SU-DHL-6 (cell line): ENCODE results near the gene CD244.

Experiments
- H2AFZ ChIP-seq: fragments of 200-600 bp; sonication (generic); 2 replicates; pipeline ENCODE4 v1.6.1; 2014; ENCODE audit warnings: low read depth, mild to moderate bottlenecking, moderate library complexity, mixed read lengths, antibody characterized with exemption, low read length; ENCODE audit not compliant: severe bottlenecking
- H3F3A ChIP-seq: fragments of 200-600 bp; shearing (Covaris generic); 2 replicates; pipeline ENCODE4 v1.6.0; 2016; ENCODE audit warnings: antibody characterized with exemption, mild to moderate bottlenecking; ENCODE audit not compliant: insufficient read depth
- H3K27ac ChIP-seq: fragments of 200-600 bp; sonication (generic); 2 replicates; pipeline ENCODE4 v1.5.1; 2016; ENCODE audit warnings: low read depth, mild to moderate bottlenecking, low read length, moderate library complexity, mixed read lengths
- H3K27me3 ChIP-seq: fragments of 200-600 bp; sonication (generic), shearing (Covaris generic); 2 replicates; pipeline ENCODE4 v1.6.0; 2014; ENCODE audit warnings: mild to moderate bottlenecking, low read length
- H3K36me3 ChIP-seq: fragments of 200-600 bp; sonication (generic); 2 replicates; pipeline ENCODE4 v1.6.1; 2014; ENCODE audit warnings: mild to moderate bottlenecking, low read length, mixed read lengths
- H3K4me2 ChIP-seq: fragments of 300-600, 200-600 bp; shearing (Covaris generic), sonication (generic); 2 replicates; pipeline ENCODE4 v1.6.0; 2014; ENCODE audit warnings: low read length, low read depth, mild to moderate bottlenecking; ENCODE audit not compliant: poor library complexity, severe bottlenecking
- H3K4me3 ChIP-seq: fragments of 200-600 bp; sonication (generic); 2 replicates; pipeline ENCODE4 v1.5.1; 2014; ENCODE audit warnings: antibody characterized with exemption, low read length, mild to moderate bottlenecking, mixed read lengths; ENCODE audit not compliant: insufficient read depth, poor library complexity, severe bottlenecking
- H3K79me2 ChIP-seq: fragments of 200-600 bp; sonication (generic); 2 replicates; pipeline ENCODE4 v1.6.1; 2014; ENCODE audit warnings: mild to moderate bottlenecking, low read length, moderate library complexity; ENCODE audit not compliant: insufficient read depth
- H3K9ac ChIP-seq: fragments of 200-600 bp; sonication (generic); 2 replicates; pipeline ENCODE4 v1.7.0; 2014; ENCODE audit warnings: mild to moderate bottlenecking, low read length
- H3K9me2 ChIP-seq: fragments of 200-600 bp; sonication (generic); replicated peaks from 2 replicates; pipeline ENCODE4 v1.6.1; 2014; ENCODE audit warnings: low read length; ENCODE audit not compliant: insufficient read depth
- H3K9me3 ChIP-seq: fragments of 200-600 bp; sonication (generic); 2 replicates; pipeline ENCODE4 v1.6.1; 2014; ENCODE audit warnings: low read length, mixed read lengths; ENCODE audit not compliant: insufficient read depth
- H4K20me1 ChIP-seq: fragments of 200-600 bp; sonication (generic); 2 replicates; pipeline ENCODE4 v1.6.1; 2014; ENCODE audit warnings: low read depth, mild to moderate bottlenecking, antibody characterized with exemption, low read length, moderate library complexity, mixed read lengths
- EZH2phosphoT487 ChIP-seq: fragments of 200-600 bp; sonication (generic), shearing (Covaris generic); conservative IDR thresholded peaks from 2 replicates; pipeline ENCODE4 v1.6.1; 2018; ENCODE audit warnings: mild to moderate bottlenecking, antibody characterized with exemption, low read length, moderate library complexity, mixed read lengths
- TF ChIP-seq, protein P1 (sequence below): fragments of 200-600 bp; sonication (generic); IDR thresholded peaks from one replicate; pipeline ENCODE4 v1.5.1; 2017; ENCODE audit warnings: antibody characterized with exemption, mild to moderate bottlenecking, low read length, moderate library complexity; ENCODE audit not compliant: insufficient read depth, poor library complexity, severe bottlenecking

Gene CD244

DNA sequence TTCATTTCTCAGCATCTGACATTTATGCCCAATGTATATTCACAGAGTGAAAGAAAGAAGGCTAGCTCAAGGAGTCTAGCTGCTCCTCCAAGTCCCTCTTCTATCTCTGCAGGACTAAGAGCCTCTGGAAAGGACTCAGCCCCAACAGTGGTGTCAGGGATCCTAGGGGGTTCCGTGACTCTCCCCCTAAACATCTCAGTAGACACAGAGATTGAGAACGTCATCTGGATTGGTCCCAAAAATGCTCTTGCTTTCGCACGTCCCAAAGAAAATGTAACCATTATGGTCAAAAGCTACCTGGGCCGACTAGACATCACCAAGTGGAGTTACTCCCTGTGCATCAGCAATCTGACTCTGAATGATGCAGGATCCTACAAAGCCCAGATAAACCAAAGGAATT, 63.0 kb downstream of the CD244 start:
- H3K9me3 ChIP-seq: no peaks in the 10 kb centered on the region
- no peaks in the 10 kb centered on the region for H3K27me3 ChIP-seq
- no peak overlapping the region for H3K27ac ChIP-seq
- no peaks in the 10 kb centered on the region for H4K20me1 ChIP-seq
- H3K79me2 ChIP-seq: no peaks in the 10 kb centered on the region
- H3K9me2 ChIP-seq: no peaks in the 10 kb centered on the region
- H2AFZ ChIP-seq: no peak overlapping the region
- no peak overlapping the region for H3K4me2 ChIP-seq
- H3F3A ChIP-seq: no peaks in the 10 kb centered on the region
- no peaks in the 10 kb centered on the region for H3K36me3 ChIP-seq
- TF ChIP-seq, protein P1, sequence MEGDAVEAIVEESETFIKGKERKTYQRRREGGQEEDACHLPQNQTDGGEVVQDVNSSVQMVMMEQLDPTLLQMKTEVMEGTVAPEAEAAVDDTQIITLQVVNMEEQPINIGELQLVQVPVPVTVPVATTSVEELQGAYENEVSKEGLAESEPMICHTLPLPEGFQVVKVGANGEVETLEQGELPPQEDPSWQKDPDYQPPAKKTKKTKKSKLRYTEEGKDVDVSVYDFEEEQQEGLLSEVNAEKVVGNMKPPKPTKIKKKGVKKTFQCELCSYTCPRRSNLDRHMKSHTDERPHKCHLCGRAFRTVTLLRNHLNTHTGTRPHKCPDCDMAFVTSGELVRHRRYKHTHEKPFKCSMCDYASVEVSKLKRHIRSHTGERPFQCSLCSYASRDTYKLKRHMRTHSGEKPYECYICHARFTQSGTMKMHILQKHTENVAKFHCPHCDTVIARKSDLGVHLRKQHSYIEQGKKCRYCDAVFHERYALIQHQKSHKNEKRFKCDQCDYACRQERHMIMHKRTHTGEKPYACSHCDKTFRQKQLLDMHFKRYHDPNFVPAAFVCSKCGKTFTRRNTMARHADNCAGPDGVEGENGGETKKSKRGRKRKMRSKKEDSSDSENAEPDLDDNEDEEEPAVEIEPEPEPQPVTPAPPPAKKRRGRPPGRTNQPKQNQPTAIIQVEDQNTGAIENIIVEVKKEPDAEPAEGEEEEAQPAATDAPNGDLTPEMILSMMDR: no peak
- no peak for TF ChIP-seq EZH2phosphoT487
- H3K9ac ChIP-seq: no peak overlapping the region
- H3K4me3 ChIP-seq: no peak overlapping the region

- H3K9me2 ChIP-seq: no peaks in the 10 kb centered on the region
- H3F3A ChIP-seq: no peaks in the 10 kb centered on the region
- H3K9me3 ChIP-seq: no peaks in the 10 kb centered on the region
- H3K79me2 ChIP-seq: no peaks in the 10 kb centered on the region
- no peak overlapping the region for H2AFZ ChIP-seq
- no peak overlapping the region for H3K27ac ChIP-seq
- no peaks in the 10 kb centered on the region for H4K20me1 ChIP-seq
- no peak overlapping the region for H3K9ac ChIP-seq
- H3K36me3 ChIP-seq: no peaks in the 10 kb centered on the region
- no peak overlapping the region for H3K4me3 ChIP-seq
- H3K27me3 ChIP-seq: no peaks in the 10 kb centered on the region
- peak overlapping the region; percentile 32 for H3K4me2 ChIP-seq
- TF ChIP-seq EZH2phosphoT487: no peak
- TF ChIP-seq, protein P1: no peak
Observed at GRCh38 chr1:160798439-160798838, 64.2 kb downstream of the CD244 start.

- Histone ChIP-seq H3K27ac (no peak overlapping the region), H3K36me3 (no peaks in the 10 kb centered on the region), H3K4me2 (peak overlapping the region; percentile 32), H3K4me3 (no peak overlapping the region), H4K20me1 (no peaks in the 10 kb centered on the region), H2AFZ (no peak overlapping the region), H3K9ac (no peak overlapping the region), H3K27me3 (no peaks in the 10 kb centered on the region), H3K79me2 (no peaks in the 10 kb centered on the region), H3F3A (no peaks in the 10 kb centered on the region), H3K9me2 (no peaks in the 10 kb centered on the region), H3K9me3 (no peaks in the 10 kb centered on the region)
- TF ChIP-seq, protein P1: no peak
- TF ChIP-seq EZH2phosphoT487: no peak
Observed at GRCh38 chr1:160797861-160798273, 64.8 kb downstream of the CD244 start.
